HEK293 (cell line): Measurements from ENCODE around the gene ECPAS.

ENCODE experiments used
- CTCF ChIA-PET: fragments of 350-600 bp; formaldehyde crosslinking; extraction: SDS; loops from one replicate; lab custom pipeline; 2021; ENCODE audit warnings: antibody characterized with exemption; lab: Yijun Ruan, JAX
- POLR2A ChIA-PET: fragments of 300-600 bp; formaldehyde crosslinking; extraction: SDS; loops from one replicate; lab custom pipeline; 2020; ENCODE audit warnings: antibody characterized with exemption, inconsistent platforms; lab: Yijun Ruan, JAX
- H3K27ac ChIP-seq: fragments of 200-500 bp; sonication (Bioruptor generic); 2 replicates; pipeline ENCODE4 v1.5.1; 2014; ENCODE audit warnings: low read depth, low read length, control low read depth, inconsistent platforms; ENCODE audit errors: extremely low read depth
- H3K36me3 ChIP-seq, 2 experiments: fragments of 200-500 bp in 1 of 2; sonication (Bioruptor generic) in 1 of 2; 1 replicate in 1 of 2; 2 replicates in 1 of 2; pipeline ENCODE4 v1.5.1; 2014 to 2017; ENCODE audit warnings: inconsistent platforms in 2 of 2, low read length in 2 of 2; ENCODE audit not compliant: control insufficient read depth in 2 of 2, insufficient read depth in 1 of 2
- H3K4me1 ChIP-seq: fragments of 200-500 bp; sonication (Bioruptor generic); 2 replicates; pipeline ENCODE4 v1.5.1; 2014; ENCODE audit warnings: mild to moderate bottlenecking, low read length, inconsistent platforms; ENCODE audit not compliant: control insufficient read depth, insufficient read depth
- H3K4me3 ChIP-seq: 2 replicates; pipeline ENCODE4 v1.5.1; 2011; ENCODE audit warnings: low read depth, mild to moderate bottlenecking, control low read depth, low read length, moderate library complexity
- H3K9me3 ChIP-seq: fragments of 200-500 bp; sonication (Bioruptor generic); 2 replicates; pipeline ENCODE4 v1.5.1; 2014; ENCODE audit warnings: low read depth, low read length, inconsistent platforms; ENCODE audit not compliant: control insufficient read depth, insufficient read depth
- BCL11B ChIP-seq: fragments of 450-650 bp; formaldehyde crosslinking; IDR thresholded peaks from 2 replicates; pipeline ENCODE4 v1.5.1; 2016; ENCODE audit warnings: low read depth, missing biosample characterization, missing genetic modification characterization
- KLF9 ChIP-seq: fragments of 450-650 bp; formaldehyde crosslinking; IDR thresholded peaks from 2 replicates; pipeline ENCODE4 v1.5.1; 2016; ENCODE audit warnings: missing biosample characterization, missing genetic modification characterization, low read depth
- PRDM6 ChIP-seq: fragments of 450-650 bp; formaldehyde crosslinking; IDR thresholded peaks from 2 replicates; pipeline ENCODE4 v1.5.1; 2017; ENCODE audit warnings: missing biosample characterization, missing genetic modification characterization
- RBAK ChIP-seq: fragments of 450-650 bp; formaldehyde crosslinking; IDR thresholded peaks from 2 replicates; pipeline ENCODE4 v1.5.1; 2016; ENCODE audit warnings: missing biosample characterization, missing genetic modification characterization
- ZBTB11 ChIP-seq: fragments of 450-650 bp; formaldehyde crosslinking; conservative IDR thresholded peaks from 2 replicates; pipeline ENCODE4 v1.5.1; 2016; ENCODE audit warnings: low read depth, missing biosample characterization, missing genetic modification characterization
- ZBTB17 ChIP-seq: fragments of 450-650 bp; formaldehyde crosslinking; IDR thresholded peaks from 2 replicates; pipeline ENCODE4 v1.5.1; 2016; ENCODE audit warnings: missing biosample characterization, missing genetic modification characterization
- ZNF121 ChIP-seq: fragments of 450-650 bp; formaldehyde crosslinking; IDR thresholded peaks from 2 replicates; pipeline ENCODE4 v1.5.1; 2016; ENCODE audit warnings: missing biosample characterization, missing genetic modification characterization
- ZNF140 ChIP-seq: fragments of 450-650 bp; formaldehyde crosslinking; IDR thresholded peaks from 2 replicates; pipeline ENCODE4 v1.5.1; 2016; ENCODE audit warnings: missing biosample characterization, missing genetic modification characterization
- ZNF16 ChIP-seq: fragments of 450-650 bp; formaldehyde crosslinking; IDR thresholded peaks from 2 replicates; pipeline ENCODE4 v1.5.1; 2016; ENCODE audit warnings: low read depth, missing biosample characterization, missing genetic modification characterization
- ZNF175 ChIP-seq: fragments of 450-650 bp; formaldehyde crosslinking; IDR thresholded peaks from 2 replicates; pipeline ENCODE4 v1.5.1; 2016; ENCODE audit warnings: missing biosample characterization, missing genetic modification characterization
- ZNF223 ChIP-seq: fragments of 450-650 bp; formaldehyde crosslinking; IDR thresholded peaks from 2 replicates; pipeline ENCODE4 v1.5.1; 2016; ENCODE audit warnings: missing biosample characterization, missing genetic modification characterization
- ZNF560 ChIP-seq: fragments of 450-650 bp; formaldehyde crosslinking; IDR thresholded peaks from 2 replicates; pipeline ENCODE4 v1.5.1; 2017; ENCODE audit warnings: missing biosample characterization, missing genetic modification characterization, borderline replicate concordance
- ZNF623 ChIP-seq: fragments of 450-650 bp; formaldehyde crosslinking; IDR thresholded peaks from 2 replicates; pipeline ENCODE4 v1.5.1; 2016; ENCODE audit warnings: missing biosample characterization, missing genetic modification characterization
- ZNF768 ChIP-seq: fragments of 450-650 bp; formaldehyde crosslinking; IDR thresholded peaks from 2 replicates; pipeline ENCODE4 v1.5.1; 2018; ENCODE audit warnings: missing biosample characterization, mild to moderate bottlenecking, missing genetic modification characterization
- ZSCAN23 ChIP-seq: fragments of 450-650 bp; formaldehyde crosslinking; IDR thresholded peaks from 2 replicates; pipeline ENCODE4 v1.5.1; 2016; ENCODE audit warnings: missing biosample characterization, missing genetic modification characterization
- TF ChIP-seq, protein P1 (sequence below): fragments of 450-650 bp; formaldehyde crosslinking; IDR thresholded peaks from 2 replicates; pipeline ENCODE4 v1.5.1; 2016; ENCODE audit warnings: missing biosample characterization, missing genetic modification characterization
- TF ChIP-seq, protein P2 (sequence below): fragments of 450-650 bp; formaldehyde crosslinking; conservative IDR thresholded peaks from 2 replicates; pipeline ENCODE4 v1.5.1; 2016; ENCODE audit warnings: low read depth, missing biosample characterization, missing genetic modification characterization
- TF ChIP-seq, protein P3 (sequence below): fragments of 450-650 bp; formaldehyde crosslinking; IDR thresholded peaks from 2 replicates; pipeline ENCODE4 v1.5.1; 2016; ENCODE audit warnings: missing biosample characterization, missing genetic modification characterization, borderline replicate concordance

The ECPAS gene

GRCh38 chr9:111412280-111412679 is 71.9 kb downstream of the ECPAS start:
- no peaks in the 10 kb centered on the region for H3K4me1 ChIP-seq
- H3K36me3 ChIP-seq: peaks cover 40 to 98% of the 10 kb centered on the region in 2 experiments
- H3K4me3 ChIP-seq: no peak overlapping the region
- no peaks in the 10 kb centered on the region for H3K9me3 ChIP-seq
- TF ChIP-seq ZNF560 (tag by site-specific recombination) (no peak), ZNF768 (tag by site-specific recombination) (no peak), ZBTB17 (no peak), BCL11B (no peak)
- ChIA-PET CTCF (interaction anchor here (0.6 to 2.1 kb wide), 2 partner anchors 13 to 1383 kb away, joined by 4 to 8 read pairs; no protein-coding TSS in a partner anchor), POLR2A (no interaction called here)
- no peak overlapping the region for H3K27ac ChIP-seq

- ChIA-PET CTCF (interaction anchor here (0.6 to 2.1 kb wide), 4 partner anchors 10 to 772 kb away, joined by 3 to 8 read pairs (median 4); no protein-coding TSS in a partner anchor), POLR2A (no interaction called here)
- peaks cover 41 to 97% of the 10 kb centered on the region in 2 experiments for H3K36me3 ChIP-seq
- TF ChIP-seq, protein P1, sequence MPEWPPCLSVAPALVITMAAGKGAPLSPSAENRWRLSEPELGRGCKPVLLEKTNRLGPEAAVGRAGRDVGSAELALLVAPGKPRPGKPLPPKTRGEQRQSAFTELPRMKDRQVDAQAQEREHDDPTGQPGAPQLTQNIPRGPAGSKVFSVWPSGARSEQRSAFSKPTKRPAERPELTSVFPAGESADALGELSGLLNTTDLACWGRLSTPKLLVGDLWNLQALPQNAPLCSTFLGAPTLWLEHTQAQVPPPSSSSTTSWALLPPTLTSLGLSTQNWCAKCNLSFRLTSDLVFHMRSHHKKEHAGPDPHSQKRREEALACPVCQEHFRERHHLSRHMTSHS: no peak
- TF ChIP-seq ZNF223 (tag by site-specific recombination) (no peak), PRDM6 (no peak), ZNF623 (tag by site-specific recombination) (no peak), ZNF16 (no peak), RBAK (no peak), ZNF121 (tag by site-specific recombination) (no peak), ZBTB11 (no peak), ZSCAN23 (no peak), KLF9 (tag by site-specific recombination) (no peak), ZNF175 (no peak), ZNF140 (tag by site-specific recombination) (no peak)
- TF ChIP-seq, protein P2, sequence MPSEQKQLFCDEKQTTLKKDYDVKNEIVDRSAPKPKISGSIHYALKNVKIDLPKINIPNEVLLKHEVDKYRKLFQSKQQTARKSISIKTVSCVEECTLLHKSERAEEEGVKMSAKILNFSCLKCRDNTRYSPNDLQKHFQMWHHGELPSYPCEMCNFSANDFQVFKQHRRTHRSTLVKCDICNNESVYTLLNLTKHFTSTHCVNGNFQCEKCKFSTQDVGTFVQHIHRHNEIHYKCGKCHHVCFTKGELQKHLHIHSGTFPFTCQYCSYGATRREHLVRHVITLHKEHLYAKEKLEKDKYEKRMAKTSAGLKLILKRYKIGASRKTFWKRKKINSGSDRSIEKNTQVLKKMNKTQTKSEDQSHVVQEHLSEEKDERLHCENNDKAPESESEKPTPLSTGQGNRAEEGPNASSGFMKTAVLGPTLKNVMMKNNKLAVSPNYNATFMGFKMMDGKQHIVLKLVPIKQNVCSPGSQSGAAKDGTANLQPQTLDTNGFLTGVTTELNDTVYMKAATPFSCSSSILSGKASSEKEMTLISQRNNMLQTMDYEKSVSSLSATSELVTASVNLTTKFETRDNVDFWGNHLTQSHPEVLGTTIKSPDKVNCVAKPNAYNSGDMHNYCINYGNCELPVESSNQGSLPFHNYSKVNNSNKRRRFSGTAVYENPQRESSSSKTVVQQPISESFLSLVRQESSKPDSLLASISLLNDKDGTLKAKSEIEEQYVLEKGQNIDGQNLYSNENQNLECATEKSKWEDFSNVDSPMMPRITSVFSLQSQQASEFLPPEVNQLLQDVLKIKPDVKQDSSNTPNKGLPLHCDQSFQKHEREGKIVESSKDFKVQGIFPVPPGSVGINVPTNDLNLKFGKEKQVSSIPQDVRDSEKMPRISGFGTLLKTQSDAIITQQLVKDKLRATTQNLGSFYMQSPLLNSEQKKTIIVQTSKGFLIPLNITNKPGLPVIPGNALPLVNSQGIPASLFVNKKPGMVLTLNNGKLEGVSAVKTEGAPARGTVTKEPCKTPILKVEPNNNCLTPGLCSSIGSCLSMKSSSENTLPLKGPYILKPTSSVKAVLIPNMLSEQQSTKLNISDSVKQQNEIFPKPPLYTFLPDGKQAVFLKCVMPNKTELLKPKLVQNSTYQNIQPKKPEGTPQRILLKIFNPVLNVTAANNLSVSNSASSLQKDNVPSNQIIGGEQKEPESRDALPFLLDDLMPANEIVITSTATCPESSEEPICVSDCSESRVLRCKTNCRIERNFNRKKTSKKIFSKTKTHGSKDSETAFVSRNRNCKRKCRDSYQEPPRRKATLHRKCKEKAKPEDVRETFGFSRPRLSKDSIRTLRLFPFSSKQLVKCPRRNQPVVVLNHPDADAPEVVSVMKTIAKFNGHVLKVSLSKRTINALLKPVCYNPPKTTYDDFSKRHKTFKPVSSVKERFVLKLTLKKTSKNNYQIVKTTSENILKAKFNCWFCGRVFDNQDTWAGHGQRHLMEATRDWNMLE: no peak
- TF ChIP-seq, protein P3, sequence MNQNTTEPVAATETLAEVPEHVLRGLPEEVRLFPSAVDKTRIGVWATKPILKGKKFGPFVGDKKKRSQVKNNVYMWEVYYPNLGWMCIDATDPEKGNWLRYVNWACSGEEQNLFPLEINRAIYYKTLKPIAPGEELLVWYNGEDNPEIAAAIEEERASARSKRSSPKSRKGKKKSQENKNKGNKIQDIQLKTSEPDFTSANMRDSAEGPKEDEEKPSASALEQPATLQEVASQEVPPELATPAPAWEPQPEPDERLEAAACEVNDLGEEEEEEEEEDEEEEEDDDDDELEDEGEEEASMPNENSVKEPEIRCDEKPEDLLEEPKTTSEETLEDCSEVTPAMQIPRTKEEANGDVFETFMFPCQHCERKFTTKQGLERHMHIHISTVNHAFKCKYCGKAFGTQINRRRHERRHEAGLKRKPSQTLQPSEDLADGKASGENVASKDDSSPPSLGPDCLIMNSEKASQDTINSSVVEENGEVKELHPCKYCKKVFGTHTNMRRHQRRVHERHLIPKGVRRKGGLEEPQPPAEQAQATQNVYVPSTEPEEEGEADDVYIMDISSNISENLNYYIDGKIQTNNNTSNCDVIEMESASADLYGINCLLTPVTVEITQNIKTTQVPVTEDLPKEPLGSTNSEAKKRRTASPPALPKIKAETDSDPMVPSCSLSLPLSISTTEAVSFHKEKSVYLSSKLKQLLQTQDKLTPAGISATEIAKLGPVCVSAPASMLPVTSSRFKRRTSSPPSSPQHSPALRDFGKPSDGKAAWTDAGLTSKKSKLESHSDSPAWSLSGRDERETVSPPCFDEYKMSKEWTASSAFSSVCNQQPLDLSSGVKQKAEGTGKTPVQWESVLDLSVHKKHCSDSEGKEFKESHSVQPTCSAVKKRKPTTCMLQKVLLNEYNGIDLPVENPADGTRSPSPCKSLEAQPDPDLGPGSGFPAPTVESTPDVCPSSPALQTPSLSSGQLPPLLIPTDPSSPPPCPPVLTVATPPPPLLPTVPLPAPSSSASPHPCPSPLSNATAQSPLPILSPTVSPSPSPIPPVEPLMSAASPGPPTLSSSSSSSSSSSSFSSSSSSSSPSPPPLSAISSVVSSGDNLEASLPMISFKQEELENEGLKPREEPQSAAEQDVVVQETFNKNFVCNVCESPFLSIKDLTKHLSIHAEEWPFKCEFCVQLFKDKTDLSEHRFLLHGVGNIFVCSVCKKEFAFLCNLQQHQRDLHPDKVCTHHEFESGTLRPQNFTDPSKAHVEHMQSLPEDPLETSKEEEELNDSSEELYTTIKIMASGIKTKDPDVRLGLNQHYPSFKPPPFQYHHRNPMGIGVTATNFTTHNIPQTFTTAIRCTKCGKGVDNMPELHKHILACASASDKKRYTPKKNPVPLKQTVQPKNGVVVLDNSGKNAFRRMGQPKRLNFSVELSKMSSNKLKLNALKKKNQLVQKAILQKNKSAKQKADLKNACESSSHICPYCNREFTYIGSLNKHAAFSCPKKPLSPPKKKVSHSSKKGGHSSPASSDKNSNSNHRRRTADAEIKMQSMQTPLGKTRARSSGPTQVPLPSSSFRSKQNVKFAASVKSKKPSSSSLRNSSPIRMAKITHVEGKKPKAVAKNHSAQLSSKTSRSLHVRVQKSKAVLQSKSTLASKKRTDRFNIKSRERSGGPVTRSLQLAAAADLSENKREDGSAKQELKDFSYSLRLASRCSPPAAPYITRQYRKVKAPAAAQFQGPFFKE (tag by site-specific recombination): no peak
Measured at GRCh38 chr9:111411266-111411665, 72.9 kb downstream of the ECPAS start.

More at GRCh38 chr9:111411266-111411665, 72.9 kb downstream of the ECPAS start:
- Histone ChIP-seq H3K27ac (no peak overlapping the region), H3K9me3 (no peaks in the 10 kb centered on the region), H3K4me3 (no peak overlapping the region), H3K4me1 (no peaks in the 10 kb centered on the region)
